Urothelium cell line (cell line): Measurements from ENCODE around the gene ZNF407.

Source experiments
- DNase-seq: peaks from one replicate; pipeline ENCODE4 v3.0.0; 2011; ENCODE audit warnings: low spot score, mixed read lengths
- FAIRE-seq: peaks from 2 replicates; lab custom pipeline; 2011; peaks lifted over from hg19 to GRCh38; lab: Jason Lieb, UNC

Gene ZNF407

GRCh38 chr18:74626049-74626874 lies 28.6 kb downstream of the ZNF407 start:
- no peak for DNase-seq
- no peak for FAIRE-seq

- no peak for DNase-seq
- no peak for FAIRE-seq
Measured at GRCh38 chr18:74630804-74631203, 33.1 kb downstream of the ZNF407 start.

- FAIRE-seq (no peak), DNase-seq (no peak)
Measured at GRCh38 chr18:74631212-74631611, 33.5 kb downstream of the ZNF407 start.

DNA sequence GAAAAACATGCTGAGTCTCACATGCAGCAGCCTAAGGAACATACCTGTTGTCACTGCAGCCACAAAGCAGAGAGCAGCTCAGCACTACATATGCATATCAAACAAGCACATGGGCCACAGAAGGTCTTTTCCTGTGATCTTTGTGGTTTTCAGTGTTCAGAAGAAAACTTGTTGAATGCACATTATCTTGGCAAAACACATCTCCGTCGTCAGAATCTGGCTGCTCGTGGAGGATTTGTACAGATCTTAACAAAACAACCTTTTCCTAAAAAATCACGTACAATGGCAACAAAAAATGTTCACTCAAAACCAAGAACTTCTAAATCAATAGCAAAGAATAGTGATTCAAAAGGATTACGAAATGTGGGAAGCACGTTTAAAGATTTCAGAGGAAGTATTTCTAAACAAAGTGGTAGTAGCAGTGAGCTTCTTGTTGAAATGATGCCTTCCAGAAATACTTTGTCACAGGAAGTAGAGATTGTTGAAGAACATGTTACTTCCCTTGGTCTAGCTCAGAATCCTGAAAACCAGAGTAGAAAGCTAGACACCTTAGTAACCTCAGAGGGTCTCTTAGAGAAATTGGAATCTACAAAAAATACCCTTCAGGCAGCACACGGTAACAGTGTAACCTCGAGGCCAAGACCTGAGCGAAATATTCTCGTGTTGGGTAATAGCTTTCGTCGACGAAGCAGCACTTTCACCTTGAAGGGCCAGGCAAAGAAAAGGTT lies 34.1 kb downstream of the ZNF407 start:
- FAIRE-seq (no peak), DNase-seq (no peak)

DNA sequence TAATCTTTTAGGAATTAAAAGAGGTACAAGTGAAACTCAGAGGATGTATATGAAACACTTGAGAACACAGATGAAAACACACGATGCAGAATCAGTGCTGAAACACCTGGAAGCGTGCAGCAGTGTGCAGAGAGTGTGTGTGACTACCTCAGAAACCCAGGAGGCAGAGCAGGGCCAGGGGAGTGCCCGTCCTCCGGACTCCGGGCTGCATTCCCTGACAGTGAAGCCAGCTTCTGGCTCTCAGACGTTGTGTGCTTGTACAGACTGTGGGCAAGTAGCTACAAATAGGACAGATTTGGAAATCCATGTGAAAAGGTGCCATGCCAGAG lies 34.6 kb downstream of the ZNF407 start:
- FAIRE-seq, result no peak

GRCh38 chr18:74632856-74633255 lies 35.2 kb downstream of the ZNF407 start:
- FAIRE-seq (no peak), DNase-seq (no peak)

More for the DNA sequence above, 34.6 kb downstream of the ZNF407 start:
- DNase-seq, result no peak

GRCh38 chr18:74633652-74634352 lies 36.1 kb downstream of the ZNF407 start:
- FAIRE-seq, result no peak
- DNase-seq, result no peak

GRCh38 chr18:74635224-74635975 lies 37.7 kb downstream of the ZNF407 start:
- DNase-seq (no peak), FAIRE-seq (no peak)

- DNase-seq (no peak), FAIRE-seq (no peak)
Measured at GRCh38 chr18:74637070-74637469, 39.4 kb downstream of the ZNF407 start.

DNA sequence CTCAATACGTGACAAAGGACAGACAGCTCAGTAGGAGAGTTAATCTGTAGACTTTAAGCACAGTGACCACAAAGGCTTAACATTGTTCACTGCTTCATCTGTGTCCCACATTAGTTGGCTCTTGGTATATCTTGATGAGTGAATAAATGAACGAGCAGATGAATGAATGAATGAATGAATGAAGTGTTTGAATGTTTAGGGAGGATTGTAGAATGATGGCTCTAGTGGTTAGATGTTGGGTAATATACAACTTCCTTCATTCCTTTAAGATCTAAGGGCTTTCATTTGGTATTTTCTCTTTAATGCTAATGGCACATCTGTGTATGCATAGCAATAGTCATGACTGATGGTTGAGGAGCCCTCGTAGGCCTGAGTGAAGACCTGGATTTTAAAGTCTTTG lies 40.5 kb downstream of the ZNF407 start:
- DNase-seq, result no peak
- no peak for FAIRE-seq

GRCh38 chr18:74644713-74645112 lies 47.0 kb downstream of the ZNF407 start:
- DNase-seq (no peak), FAIRE-seq (no peak)

DNA sequence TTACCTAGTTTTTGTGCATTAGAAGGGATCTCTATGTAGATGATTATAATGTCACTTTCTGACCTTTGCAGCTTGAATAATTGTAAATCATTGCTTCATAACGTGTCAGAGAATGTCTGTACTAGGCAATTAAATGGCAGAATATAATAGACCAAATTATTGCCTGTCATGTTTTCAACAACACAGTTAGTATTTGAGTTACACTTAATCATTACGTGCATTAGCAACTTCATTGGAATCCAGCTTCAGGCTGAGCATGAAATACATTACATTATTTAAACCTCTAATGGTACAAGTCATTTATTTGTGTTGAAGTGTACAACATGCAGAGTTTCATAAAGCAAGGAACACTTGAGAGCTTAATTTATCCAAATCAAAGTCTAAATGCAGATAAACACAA lies 48.0 kb downstream of the ZNF407 start:
- no peak for DNase-seq
- FAIRE-seq, result no peak

DNA sequence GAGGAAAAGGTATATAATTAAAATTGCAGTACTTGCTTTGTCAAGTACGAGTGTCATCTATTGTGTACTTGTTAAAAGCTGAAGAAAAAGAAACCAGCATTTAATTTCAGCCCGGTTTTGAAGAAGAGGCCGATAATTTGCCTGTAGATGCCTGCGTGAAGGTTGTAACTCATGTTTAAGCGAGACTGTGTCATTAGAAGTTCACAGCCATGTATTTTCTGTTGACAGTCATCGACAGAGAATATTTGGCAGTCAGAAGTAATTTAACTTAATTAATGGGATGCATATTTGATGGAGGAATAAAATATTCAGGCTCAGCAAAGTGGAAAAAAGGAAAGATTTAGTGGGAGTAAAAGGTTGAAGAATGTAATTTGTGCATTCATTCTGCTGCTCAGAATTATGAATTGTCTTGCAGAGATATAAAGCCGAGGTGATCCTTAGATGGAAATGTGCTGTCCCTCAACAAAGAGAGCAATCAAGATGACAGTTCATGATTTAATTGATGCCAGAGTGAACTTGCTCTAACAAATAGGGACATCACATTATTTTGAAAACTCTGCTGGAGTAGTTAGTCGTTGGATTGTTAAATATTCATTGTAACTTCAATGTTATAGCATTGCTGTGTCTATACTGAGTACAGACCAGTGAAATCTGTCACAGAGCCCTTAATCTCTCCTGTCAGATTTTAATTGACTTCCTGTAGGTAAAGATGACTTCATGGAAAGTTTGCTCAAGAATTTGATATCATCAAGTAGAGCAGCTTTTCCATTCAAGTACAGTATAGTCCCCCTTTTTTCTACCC lies 53.9 kb downstream of the ZNF407 start:
- no peak for FAIRE-seq

DNA sequence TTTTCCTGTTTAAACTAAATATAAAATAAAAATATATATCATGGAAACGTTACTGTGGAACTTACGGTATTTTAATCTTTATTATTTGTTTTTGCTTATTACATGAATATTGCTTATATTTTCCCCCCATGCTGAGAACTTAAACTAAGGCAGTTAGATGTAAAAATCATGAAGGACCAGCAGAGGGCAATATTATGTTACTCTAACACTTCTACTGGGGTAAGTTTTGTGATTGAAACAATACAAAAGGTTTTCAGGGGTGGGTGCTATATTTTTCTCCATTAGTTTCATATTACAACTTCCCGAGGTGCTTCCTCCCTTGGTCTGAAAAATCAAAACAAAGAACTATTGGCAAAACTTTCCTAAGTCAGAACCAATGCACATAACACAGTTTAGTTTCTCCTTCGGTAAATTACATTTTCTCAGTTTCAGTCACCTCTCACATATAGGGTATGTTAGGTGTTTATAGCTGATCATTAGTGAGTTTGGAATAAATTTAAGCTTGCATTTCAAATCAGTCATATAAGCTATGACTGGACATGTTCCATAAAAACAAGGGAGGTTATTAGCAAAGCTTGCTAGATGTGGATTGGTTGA lies 54.8 kb downstream of the ZNF407 start:
- peak; percentile 14 for DNase-seq
- FAIRE-seq, result no peak

More for the DNA sequence above, 53.9 kb downstream of the ZNF407 start:
- DNase-seq, result no peak

GRCh38 chr18:74654638-74655037 lies 57.0 kb downstream of the ZNF407 start:
- no peak for FAIRE-seq
- DNase-seq, result no peak

GRCh38 chr18:74661008-74661407 lies 63.3 kb downstream of the ZNF407 start:
- DNase-seq (no peak), FAIRE-seq (no peak)

DNA sequence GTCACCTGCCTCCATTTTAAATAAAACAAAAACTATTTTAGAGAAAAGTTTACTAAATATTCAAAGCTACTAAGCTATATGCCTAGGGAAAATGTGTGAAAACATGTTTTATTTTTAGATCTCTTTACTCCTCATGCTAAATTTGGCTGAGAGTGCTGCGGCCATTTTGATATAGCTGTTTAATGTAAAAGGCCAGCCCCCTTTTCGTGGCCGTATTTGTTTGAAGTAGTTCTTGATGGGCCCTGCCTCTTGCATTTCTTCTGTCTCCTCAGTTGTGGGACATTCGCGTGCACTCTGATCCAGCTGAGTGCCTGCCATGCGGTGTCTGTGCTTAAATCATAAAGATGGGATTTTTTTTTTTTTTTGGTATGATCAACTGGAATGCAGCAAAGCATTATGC lies 64.0 kb downstream of the ZNF407 start:
- FAIRE-seq (no peak), DNase-seq (no peak)

- DNase-seq, result no peak
- FAIRE-seq, result no peak
Measured at GRCh38 chr18:74662622-74663021, 65.0 kb downstream of the ZNF407 start.

GRCh38 chr18:74665346-74665745 lies 67.7 kb downstream of the ZNF407 start:
- FAIRE-seq (no peak), DNase-seq (no peak)

DNA sequence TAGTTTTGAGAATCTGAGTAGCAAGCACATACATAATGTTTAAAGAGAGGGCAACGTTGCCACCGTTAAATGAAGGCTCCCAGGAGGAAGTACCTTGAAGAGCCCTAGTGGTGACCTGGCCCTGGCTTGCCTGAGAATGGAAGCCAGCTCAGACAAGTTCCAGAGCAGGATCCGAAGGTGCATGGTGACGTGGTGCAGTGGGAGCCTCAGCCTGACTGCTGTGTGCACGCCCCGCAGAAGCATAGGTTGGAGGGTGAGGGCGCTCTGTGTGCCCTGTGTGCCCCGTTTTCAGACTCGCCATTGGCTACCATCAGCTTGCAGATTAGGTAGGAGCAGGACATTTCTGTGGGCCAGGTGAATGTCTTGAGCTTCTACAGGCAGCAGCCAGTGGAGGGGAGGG lies 68.2 kb downstream of the ZNF407 start:
- DNase-seq, result no peak

More for the DNA sequence above, 68.2 kb downstream of the ZNF407 start:
- no peak for FAIRE-seq
